AG09319 (cell line): ENCODE data around the gene GNAZ.

ENCODE experiments used
- DNase-seq: peaks from one replicate; pipeline ENCODE4 v3.0.0-alpha.2; 2010; ENCODE audit warnings: low read depth; ENCODE audit errors: extremely low read depth
- CTCF ChIP-seq: IDR thresholded peaks from 2 replicates; pipeline ENCODE4 v1.5.1; 2011; ENCODE audit warnings: low read depth, mild to moderate bottlenecking, inconsistent platforms, low read length, moderate library complexity

GNAZ gene

GRCh38 chr22:23058063-23058462, 12.3 kb upstream of the GNAZ start:
- TF ChIP-seq CTCF = no peak
- no peak for DNase-seq

- no peak for DNase-seq
- no peak for TF ChIP-seq CTCF
Observed at GRCh38 chr22:23058481-23059283, 11.6 kb upstream of the GNAZ start.

- TF ChIP-seq CTCF = no peak
- DNase-seq = no peak
Observed at GRCh38 chr22:23059284-23059948, 10.9 kb upstream of the GNAZ start.

GRCh38 chr22:23060612-23061400, 9.5 kb upstream of the GNAZ start:
- no peak for TF ChIP-seq CTCF
- DNase-seq = no peak

- no peak for DNase-seq
- TF ChIP-seq CTCF = no peak
Observed at GRCh38 chr22:23061471-23062280, 8.6 kb upstream of the GNAZ start.

GRCh38 chr22:23062616-23063538, 7.4 kb upstream of the GNAZ start:
- TF ChIP-seq CTCF = no peak

More at GRCh38 chr22:23062616-23063538, 7.4 kb upstream of the GNAZ start:
- no peak for DNase-seq
